HEK293T (cell line): ENCODE data around the gene ITGA1.

Source experiments
- SP1 ChIP-seq: fragments of 450-650 bp; IDR thresholded peaks from 2 replicates; pipeline ENCODE4 v1.6.1; 2017
- ZNF384 ChIP-seq: fragments of 450-650 bp; IDR thresholded peaks from 2 replicates; pipeline ENCODE4 v1.6.1; 2016

DNA sequence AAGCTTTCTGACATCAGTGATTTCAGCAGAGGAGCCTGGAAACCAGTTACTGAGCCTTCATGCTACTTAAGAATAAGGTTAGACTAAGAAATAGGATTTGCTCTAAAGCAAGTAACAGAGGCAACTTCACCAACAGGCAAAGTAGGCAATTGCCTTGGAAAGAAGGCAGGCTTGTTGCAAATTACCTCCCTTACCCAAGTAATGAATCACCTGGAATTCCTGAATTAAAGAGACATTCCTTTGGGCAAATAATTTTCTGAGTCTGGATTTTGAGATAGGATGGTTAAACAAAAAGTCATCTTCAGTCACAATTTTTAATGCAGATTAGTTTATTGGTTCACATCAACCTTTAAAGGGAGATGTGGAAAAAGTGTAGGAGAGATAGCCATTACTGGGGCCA is 92.8 kb downstream of the ITGA1 start:
- TF ChIP-seq ZNF384: no peak
- no peak for TF ChIP-seq SP1
